Measurements from ENCODE around the gene GNAL. TPM values are rescaled to one million over a fixed set of nuclear protein-coding genes. Genes with fewer than 3 reads are reported as not detected.

Gene GNAL
- total RNA-seq, 1 experiment from 2014 or later: 0.15 TPM

DNA sequence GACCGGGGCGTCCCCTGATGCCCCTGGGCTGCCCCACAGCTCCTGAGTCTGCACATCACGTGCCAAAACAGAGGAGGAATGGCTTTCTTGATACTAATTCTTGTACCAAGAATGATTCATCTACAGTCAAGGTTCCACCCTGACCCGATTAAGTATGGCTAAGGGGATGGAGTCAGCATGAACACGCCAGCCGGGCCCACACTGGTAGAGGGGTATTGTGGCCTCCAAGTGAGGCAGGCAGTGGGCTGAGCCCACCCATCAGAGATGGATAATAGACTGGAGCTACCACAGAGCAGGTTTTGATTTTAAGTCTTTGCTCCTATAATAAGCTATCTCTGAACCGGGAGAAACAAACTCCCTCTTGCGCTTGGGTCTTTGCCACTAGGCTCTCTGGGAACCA, 17.9 kb upstream of the GNAL start:
- Histone ChIP-seq H3K9ac (ENCODE audit: low read length) (no peak overlapping the region), H3K27me3 (ENCODE audit: low read length) (peaks cover 98% of the 10 kb centered on the region), H2AFZ (ENCODE audit: low read length) (no peak overlapping the region), H3K9me3 (ENCODE audit: low read length) (no peaks in the 10 kb centered on the region), H3F3A (ENCODE audit: low read length, unreplicated experiment) (no peaks in the 10 kb centered on the region), H3K27ac (ENCODE audit: low read length) (no peak overlapping the region), H3K79me2 (ENCODE audit: low read length) (no peaks in the 10 kb centered on the region), H3K4me3 (ENCODE audit: low read length) (no peak overlapping the region), H4K20me1 (ENCODE audit: low read length) (no peaks in the 10 kb centered on the region), H3K4me2 (ENCODE audit: low read length) (no peak overlapping the region), H3K36me3 (ENCODE audit: low read depth, low read length) (no peaks in the 10 kb centered on the region), H3K9me2 (replicated peaks; ENCODE audit: low read length) (no peaks in the 10 kb centered on the region), H3K4me1 (ENCODE audit: insufficient read depth, low read length) (no peaks in the 10 kb centered on the region)
- ChIA-PET CTCF (no interaction called here), POLR2A (ENCODE audit: unreplicated experiment) (no interaction called here)
- ATAC-seq (no peak), DNase-seq (no peak)
- TF ChIP-seq, protein P1, sequence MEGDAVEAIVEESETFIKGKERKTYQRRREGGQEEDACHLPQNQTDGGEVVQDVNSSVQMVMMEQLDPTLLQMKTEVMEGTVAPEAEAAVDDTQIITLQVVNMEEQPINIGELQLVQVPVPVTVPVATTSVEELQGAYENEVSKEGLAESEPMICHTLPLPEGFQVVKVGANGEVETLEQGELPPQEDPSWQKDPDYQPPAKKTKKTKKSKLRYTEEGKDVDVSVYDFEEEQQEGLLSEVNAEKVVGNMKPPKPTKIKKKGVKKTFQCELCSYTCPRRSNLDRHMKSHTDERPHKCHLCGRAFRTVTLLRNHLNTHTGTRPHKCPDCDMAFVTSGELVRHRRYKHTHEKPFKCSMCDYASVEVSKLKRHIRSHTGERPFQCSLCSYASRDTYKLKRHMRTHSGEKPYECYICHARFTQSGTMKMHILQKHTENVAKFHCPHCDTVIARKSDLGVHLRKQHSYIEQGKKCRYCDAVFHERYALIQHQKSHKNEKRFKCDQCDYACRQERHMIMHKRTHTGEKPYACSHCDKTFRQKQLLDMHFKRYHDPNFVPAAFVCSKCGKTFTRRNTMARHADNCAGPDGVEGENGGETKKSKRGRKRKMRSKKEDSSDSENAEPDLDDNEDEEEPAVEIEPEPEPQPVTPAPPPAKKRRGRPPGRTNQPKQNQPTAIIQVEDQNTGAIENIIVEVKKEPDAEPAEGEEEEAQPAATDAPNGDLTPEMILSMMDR (conservative IDR thresholded peaks at IDR 0.05; ENCODE audit: low read depth, low read length): no peak
- TF ChIP-seq EZH2 (IDR thresholded peaks at IDR 0.05; ENCODE audit: low read length, unreplicated experiment) (no peak), EZH2phosphoT487 (IDR thresholded peaks at IDR 0.05; ENCODE audit: borderline replicate concordance, low read length) (no peak)
- BruUV-seq (replicated peaks): no TSS peak
- intact Hi-C loops (cut with micrococcal nuclease): no loop called here

DNA sequence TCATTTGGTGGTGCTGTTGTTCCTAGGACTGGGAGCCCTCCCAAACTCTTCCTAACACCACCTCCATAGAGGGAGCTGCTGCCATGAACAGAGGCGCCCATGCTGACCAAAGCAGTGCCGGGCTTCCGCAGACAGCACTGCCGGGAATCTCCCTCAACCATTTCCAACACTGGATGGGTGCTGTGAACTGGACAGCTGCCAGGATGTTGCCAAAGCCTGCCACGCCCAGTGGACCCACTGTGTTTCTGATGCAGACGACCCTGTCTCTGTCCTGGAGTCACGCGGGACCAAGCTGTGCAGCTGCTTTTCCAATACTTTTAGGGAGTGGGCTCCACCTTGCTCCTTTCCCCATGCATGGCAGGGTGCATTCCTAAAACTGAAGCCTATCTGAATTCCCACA, 16.9 kb upstream of the GNAL start:
- no peak for ATAC-seq

DNA sequence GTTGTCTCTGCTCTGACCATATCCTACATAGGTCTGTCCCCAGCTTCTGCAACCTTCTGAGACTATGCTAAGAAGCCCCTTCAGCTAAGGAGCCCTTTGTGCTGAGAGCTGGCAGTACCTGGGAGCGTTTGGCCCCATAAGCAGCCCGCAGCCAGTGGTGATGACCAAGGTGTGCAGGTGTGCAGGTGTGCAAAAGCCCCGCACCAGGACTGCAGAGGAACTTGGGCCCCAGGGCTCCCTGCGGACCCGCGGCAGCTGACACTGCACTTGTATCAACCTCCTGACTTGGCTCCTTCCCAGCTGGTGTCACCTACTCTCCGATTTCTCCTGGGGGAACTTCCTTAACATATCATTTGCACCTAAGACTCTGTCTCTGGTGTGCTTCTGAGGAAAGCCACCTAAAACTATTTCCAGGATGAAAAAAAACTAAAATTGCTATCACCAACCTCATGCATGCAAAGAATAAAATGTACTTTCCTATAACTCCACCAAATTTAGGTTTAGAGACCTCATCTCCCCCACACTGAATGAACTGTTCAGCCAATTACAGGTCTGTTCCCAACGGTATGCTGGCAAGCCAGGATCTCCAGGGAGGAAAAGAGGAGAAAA, 16.1 kb upstream of the GNAL start:
- H3K79me2 ChIP-seq (ENCODE audit: low read length): no peaks in the 10 kb centered on the region
- intact Hi-C loops (cut with micrococcal nuclease): no loop called here
- no peaks in the 10 kb centered on the region for H3F3A ChIP-seq (ENCODE audit: low read length, unreplicated experiment)
- H3K27ac ChIP-seq (ENCODE audit: low read length): no peak overlapping the region
- no peaks in the 10 kb centered on the region for H3K9me3 ChIP-seq (ENCODE audit: low read length)
- H2AFZ ChIP-seq (ENCODE audit: low read length): no peak overlapping the region
- no peak overlapping the region for H3K9ac ChIP-seq (ENCODE audit: low read length)
- no peaks in the 10 kb centered on the region for H4K20me1 ChIP-seq (ENCODE audit: low read length)
- POLR2A ChIA-PET (ENCODE audit: unreplicated experiment): no interaction called here
- H3K4me2 ChIP-seq (ENCODE audit: low read length): no peak overlapping the region
- no TSS peak for BruUV-seq (replicated peaks)
- H3K4me3 ChIP-seq (ENCODE audit: low read length): no peak overlapping the region
- CTCF ChIA-PET: no interaction called here
- DNase-seq (no peak), ATAC-seq (no peak)
- peaks cover 98% of the 10 kb centered on the region for H3K27me3 ChIP-seq (ENCODE audit: low read length)
- no peaks in the 10 kb centered on the region for H3K4me1 ChIP-seq (ENCODE audit: insufficient read depth, low read length)
- no peaks in the 10 kb centered on the region for H3K36me3 ChIP-seq (ENCODE audit: low read depth, low read length)
- TF ChIP-seq EZH2phosphoT487 (IDR thresholded peaks at IDR 0.05; ENCODE audit: borderline replicate concordance, low read length): no peak
- TF ChIP-seq EZH2 (IDR thresholded peaks at IDR 0.05; ENCODE audit: low read length, unreplicated experiment): no peak
- TF ChIP-seq, protein P1 (conservative IDR thresholded peaks at IDR 0.05; ENCODE audit: low read depth, low read length): no peak
- H3K9me2 ChIP-seq (replicated peaks; ENCODE audit: low read length): no peaks in the 10 kb centered on the region

More for the DNA sequence above, 16.9 kb upstream of the GNAL start:
- Histone ChIP-seq H3K9ac (ENCODE audit: low read length) (no peak overlapping the region), H4K20me1 (ENCODE audit: low read length) (no peaks in the 10 kb centered on the region), H3K4me2 (ENCODE audit: low read length) (no peak overlapping the region), H2AFZ (ENCODE audit: low read length) (no peak overlapping the region), H3K4me1 (ENCODE audit: insufficient read depth, low read length) (no peaks in the 10 kb centered on the region), H3K27me3 (ENCODE audit: low read length) (peaks cover 98% of the 10 kb centered on the region), H3K9me3 (ENCODE audit: low read length) (no peaks in the 10 kb centered on the region), H3K79me2 (ENCODE audit: low read length) (no peaks in the 10 kb centered on the region), H3K27ac (ENCODE audit: low read length) (no peak overlapping the region), H3K4me3 (ENCODE audit: low read length) (no peak overlapping the region), H3F3A (ENCODE audit: low read length, unreplicated experiment) (no peaks in the 10 kb centered on the region), H3K9me2 (replicated peaks; ENCODE audit: low read length) (no peaks in the 10 kb centered on the region), H3K36me3 (ENCODE audit: low read depth, low read length) (no peaks in the 10 kb centered on the region)
- TF ChIP-seq, protein P1 (conservative IDR thresholded peaks at IDR 0.05; ENCODE audit: low read depth, low read length): no peak
- TF ChIP-seq EZH2 (IDR thresholded peaks at IDR 0.05; ENCODE audit: low read length, unreplicated experiment) (no peak), EZH2phosphoT487 (IDR thresholded peaks at IDR 0.05; ENCODE audit: borderline replicate concordance, low read length) (no peak)
- intact Hi-C loops (cut with micrococcal nuclease): no loop called here
- no peak for DNase-seq
- CTCF ChIA-PET: no interaction called here
- POLR2A ChIA-PET (ENCODE audit: unreplicated experiment): interaction anchor here (0.5 kb wide), 1 partner anchor 103 kb away, joined by 5 read pairs; no protein-coding TSS in a partner anchor
- no TSS peak for BruUV-seq (replicated peaks)
